Colonic mucosa (tissue), 4 donors: ENCODE measurements around the gene TNIK. TPM values are rescaled to one million over a fixed set of nuclear protein-coding genes. Genes with fewer than 3 reads are reported as not detected.

Experiments used
- DNase-seq: peaks from one replicate; pipeline ENCODE4 v3.0.0-alpha.2; 2020
- H3K27ac ChIP-seq: fragments of 200-600 bp; one replicate; pipeline ENCODE4 v1.8.0; 2021
- H3K27me3 ChIP-seq: fragments of 200-600 bp; one replicate; pipeline ENCODE4 v1.8.0; 2021
- H3K36me3 ChIP-seq: fragments of 200-600 bp; one replicate; pipeline ENCODE4 v1.8.0; 2021
- H3K4me1 ChIP-seq: fragments of 200-600 bp; one replicate; pipeline ENCODE4 v1.8.0; 2021; ENCODE audit warnings: mild to moderate bottlenecking
- H3K4me3 ChIP-seq: fragments of 200-600 bp; one replicate; pipeline ENCODE4 v1.8.0; 2021
- H3K9ac ChIP-seq, 2 donors: one replicate each; pipeline ENCODE4 v1.7.0; 2013; ENCODE audit warnings: control low read depth in 2 of 2, low read depth in 2 of 2, low read length in 2 of 2
- H3K9me3 ChIP-seq: fragments of 200-600 bp; one replicate; pipeline ENCODE4 v1.8.0; 2021
- intact Hi-C: fragments of 100-400 bp; cut with DNase I; formaldehyde crosslinking; loops from one replicate; pipeline ENCODE4 v1.14.1; 2022
- total RNA-seq, 2 donors: library from RNA; stranded (reverse); fragmentation: NEBNext Ultra II Directional in 1 of 2; extraction: Animal tissue kit (Norgen Biotek cat#: 25700) in 1 of 2; gene quantifications; one replicate each; pipeline ENCODE4 v1.2.1, GENCODE V29; 2021
- TF ChIP-seq, protein P1 (sequence below): fragments of 200-600 bp; IDR thresholded peaks from one replicate; pipeline ENCODE4 v1.8.0; 2022; ENCODE audit warnings: antibody characterized with exemption, mild to moderate bottlenecking
- donor health status: healthy.
- donor health status: DM: no; HTN: no; CAD: no.
- donor health status: DM: no; HTN: no; CAD: no.

The TNIK gene
- total RNA-seq, 2 donors from 2014 or later: 19.9 to 30.9 TPM

DNA sequence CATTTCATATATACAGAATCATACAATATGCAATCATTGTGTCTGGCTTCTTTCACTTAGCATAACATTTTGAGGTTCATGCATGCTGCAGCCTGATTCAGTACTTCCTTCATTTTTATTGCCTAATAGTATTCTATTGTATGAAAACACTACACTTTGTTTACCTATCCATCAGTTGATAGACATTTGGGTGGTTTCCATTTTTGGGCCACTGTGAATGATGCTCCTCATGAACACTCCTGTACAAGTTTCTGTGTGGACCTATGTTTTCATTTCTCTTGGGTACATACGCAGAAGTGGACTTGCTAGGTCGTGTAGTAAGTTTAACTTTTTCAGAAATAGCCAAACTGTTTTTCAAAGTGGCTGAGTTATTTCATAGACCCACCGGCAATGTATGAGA lies 18.8 kb downstream of the TNIK start:
- intact Hi-C loops: no loop called here
- no peaks in the 10 kb centered on the region for H3K9me3 ChIP-seq
- no peak for DNase-seq

DNA sequence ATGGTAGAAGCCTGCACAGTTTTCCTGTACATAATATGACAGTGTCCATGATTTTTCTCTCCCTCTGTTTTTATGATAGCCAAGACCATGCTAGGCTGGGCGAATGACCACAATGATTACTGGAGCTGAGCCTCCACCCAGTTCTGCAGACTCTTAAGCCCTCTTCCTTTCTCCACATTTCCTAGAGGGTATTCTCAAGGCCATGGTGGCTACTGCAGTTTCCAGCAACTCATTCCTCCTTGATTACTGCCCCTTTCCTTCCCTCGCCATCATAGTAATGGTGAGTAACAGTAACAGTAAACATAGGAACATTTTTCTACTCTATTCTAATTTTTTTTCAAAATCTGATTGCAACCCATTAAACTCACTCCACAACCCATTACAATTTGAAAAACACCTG lies 20.2 kb downstream of the TNIK start:
- Histone ChIP-seq H3K27ac (no peak overlapping the region), H3K27me3 (no peaks in the 10 kb centered on the region)

More for the DNA sequence above, 18.8 kb downstream of the TNIK start:
- TF ChIP-seq, protein P1, sequence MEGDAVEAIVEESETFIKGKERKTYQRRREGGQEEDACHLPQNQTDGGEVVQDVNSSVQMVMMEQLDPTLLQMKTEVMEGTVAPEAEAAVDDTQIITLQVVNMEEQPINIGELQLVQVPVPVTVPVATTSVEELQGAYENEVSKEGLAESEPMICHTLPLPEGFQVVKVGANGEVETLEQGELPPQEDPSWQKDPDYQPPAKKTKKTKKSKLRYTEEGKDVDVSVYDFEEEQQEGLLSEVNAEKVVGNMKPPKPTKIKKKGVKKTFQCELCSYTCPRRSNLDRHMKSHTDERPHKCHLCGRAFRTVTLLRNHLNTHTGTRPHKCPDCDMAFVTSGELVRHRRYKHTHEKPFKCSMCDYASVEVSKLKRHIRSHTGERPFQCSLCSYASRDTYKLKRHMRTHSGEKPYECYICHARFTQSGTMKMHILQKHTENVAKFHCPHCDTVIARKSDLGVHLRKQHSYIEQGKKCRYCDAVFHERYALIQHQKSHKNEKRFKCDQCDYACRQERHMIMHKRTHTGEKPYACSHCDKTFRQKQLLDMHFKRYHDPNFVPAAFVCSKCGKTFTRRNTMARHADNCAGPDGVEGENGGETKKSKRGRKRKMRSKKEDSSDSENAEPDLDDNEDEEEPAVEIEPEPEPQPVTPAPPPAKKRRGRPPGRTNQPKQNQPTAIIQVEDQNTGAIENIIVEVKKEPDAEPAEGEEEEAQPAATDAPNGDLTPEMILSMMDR: no peak
- Histone ChIP-seq H3K36me3 (no peaks in the 10 kb centered on the region), H3K9ac (no peak overlapping the region), H3K27me3 (no peaks in the 10 kb centered on the region), H3K27ac (no peak overlapping the region), H3K4me1 (no peaks in the 10 kb centered on the region), H3K4me3 (no peak overlapping the region)

DNA sequence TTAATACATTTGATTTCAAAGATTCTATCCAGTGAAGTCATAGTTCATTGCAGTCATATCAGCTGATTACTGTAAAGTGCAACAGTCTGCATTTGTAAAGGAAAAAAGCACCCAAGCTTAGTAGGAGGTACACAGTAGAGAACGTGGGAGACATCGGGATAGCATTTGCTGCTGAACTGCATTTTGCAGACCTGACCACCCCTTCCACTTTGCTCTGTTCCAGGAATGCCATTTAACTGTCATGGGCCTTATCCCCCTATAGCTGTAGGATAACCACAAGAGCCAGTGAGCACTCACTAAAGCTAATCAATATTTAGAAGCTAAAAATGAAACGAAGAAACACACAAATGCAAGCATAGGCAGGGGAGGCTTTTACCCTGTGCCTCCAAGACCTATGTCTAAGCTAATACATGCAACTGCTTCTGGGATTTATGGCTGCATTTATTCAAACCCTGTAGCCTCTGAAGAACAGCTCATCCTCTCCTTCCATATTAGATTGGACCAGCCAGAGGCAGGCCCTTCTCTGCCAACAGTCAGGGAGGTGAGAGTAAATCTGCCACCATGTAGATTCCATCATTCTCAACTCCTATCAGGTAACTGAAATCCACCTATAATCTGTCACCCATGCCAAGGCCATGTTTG lies 23.0 kb downstream of the TNIK start:
- no peaks in the 10 kb centered on the region for H3K9me3 ChIP-seq
- intact Hi-C loops: no loop called here
- no peaks in the 10 kb centered on the region for H3K4me1 ChIP-seq
- H3K4me3 ChIP-seq: no peak overlapping the region
- no peaks in the 10 kb centered on the region for H3K36me3 ChIP-seq
- DNase-seq: no peak
- TF ChIP-seq, protein P1: no peak
- no peaks in the 10 kb centered on the region for H3K27me3 ChIP-seq
- H3K9ac ChIP-seq: no peak overlapping the region
- no peak overlapping the region for H3K27ac ChIP-seq

More for the DNA sequence above, 20.2 kb downstream of the TNIK start:
- H3K9ac ChIP-seq: no peak overlapping the region
- TF ChIP-seq, protein P1: no peak
- no peaks in the 10 kb centered on the region for H3K36me3 ChIP-seq
- H3K4me1 ChIP-seq: no peaks in the 10 kb centered on the region
- H3K9me3 ChIP-seq: no peaks in the 10 kb centered on the region
- no peak overlapping the region for H3K4me3 ChIP-seq
- DNase-seq: no peak
- intact Hi-C loops: no loop called here

DNA sequence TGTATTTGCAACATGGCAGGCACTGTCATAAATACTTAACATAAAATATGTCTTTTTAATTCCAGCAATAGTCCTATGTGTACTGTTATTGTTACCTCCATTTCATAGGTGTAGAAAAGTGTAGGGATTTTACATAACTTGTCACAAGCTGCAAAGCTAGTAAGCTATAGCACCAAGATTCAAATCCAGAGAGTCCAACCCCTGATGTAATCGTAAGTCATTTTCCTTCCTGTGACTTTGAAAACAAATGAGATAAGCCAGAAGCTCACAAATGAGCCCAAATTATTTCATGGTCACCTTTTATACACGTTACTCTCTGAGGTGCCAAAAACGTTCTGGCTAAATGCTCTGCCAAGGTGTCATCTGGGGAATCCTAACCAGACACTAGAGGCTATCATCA lies 23.8 kb downstream of the TNIK start:
- H3K36me3 ChIP-seq: no peaks in the 10 kb centered on the region
- intact Hi-C loops: no loop called here
- no peaks in the 10 kb centered on the region for H3K4me1 ChIP-seq
- no peak for DNase-seq
- no peaks in the 10 kb centered on the region for H3K27me3 ChIP-seq
- H3K4me3 ChIP-seq: no peak overlapping the region
- H3K9ac ChIP-seq: no peak overlapping the region
- TF ChIP-seq, protein P1: no peak
- no peaks in the 10 kb centered on the region for H3K9me3 ChIP-seq
- H3K27ac ChIP-seq: no peak overlapping the region

DNA sequence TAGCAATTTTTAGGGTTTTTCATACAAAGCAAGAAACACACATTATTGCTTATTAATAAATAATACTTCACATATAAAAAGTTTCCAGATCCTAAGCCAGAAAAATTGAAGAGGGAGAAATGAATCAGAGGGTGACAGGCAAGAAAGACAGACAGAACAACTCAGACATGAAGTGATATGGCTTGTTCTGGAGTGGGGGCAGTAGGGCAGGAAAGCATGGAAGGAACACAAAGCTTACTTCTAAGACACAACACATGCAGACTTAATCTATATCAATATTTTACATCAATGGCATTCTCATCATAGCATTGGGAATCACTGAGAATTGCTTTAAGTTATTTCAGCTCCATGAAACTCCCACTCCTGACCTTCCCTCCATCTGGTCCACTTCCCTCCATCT lies 24.4 kb downstream of the TNIK start:
- Histone ChIP-seq H3K36me3 (no peaks in the 10 kb centered on the region), H3K4me1 (no peaks in the 10 kb centered on the region), H3K9ac (no peak overlapping the region), H3K9me3 (no peaks in the 10 kb centered on the region), H3K4me3 (no peak overlapping the region), H3K27ac (no peak overlapping the region), H3K27me3 (no peaks in the 10 kb centered on the region)
- DNase-seq: no peak
- TF ChIP-seq, protein P1: no peak
- intact Hi-C loops: no loop called here
